Suprapubic skin (tissue), 3 donors: ENCODE data around the gene FBXO10.

Experiments
- CTCF ChIP-seq, 2 donors: fragments of 200-600 bp in 1 of 2; fragments of 450-650 bp in 1 of 2; sonication (generic) in 1 of 2; IDR thresholded peaks; one replicate each; pipeline ENCODE4 v1.5.1; 2016 to 2019; ENCODE audit warnings: antibody characterized with exemption in 2 of 2, mild to moderate bottlenecking in 1 of 2, moderate library complexity in 1 of 2
- POLR2A ChIP-seq, 2 donors: fragments of 450-650 bp; IDR thresholded peaks; one replicate each; pipeline ENCODE4 v1.6.1; 2017; ENCODE audit warnings: antibody characterized with exemption in 2 of 2, mild to moderate bottlenecking in 2 of 2, moderate library complexity in 2 of 2

GRCh38 chr9:37534412-37534811 is 41.8 kb downstream of the FBXO10 start:
- TF ChIP-seq CTCF (IDR thresholded peaks at IDR 0.05) (no peak), POLR2A (IDR thresholded peaks at IDR 0.05) (no peak)
